HG02981 (cell line): ENCODE data around the gene RASAL1.

Source experiments
- ATAC-seq: cut with Tn5 transposase; IDR thresholded peaks from one replicate; pipeline ENCODE4 v1.9.1; 2021; ENCODE audit warnings: mild to moderate bottlenecking, moderate library complexity; ENCODE audit not compliant: unreplicated experiment

RASAL1 gene

DNA sequence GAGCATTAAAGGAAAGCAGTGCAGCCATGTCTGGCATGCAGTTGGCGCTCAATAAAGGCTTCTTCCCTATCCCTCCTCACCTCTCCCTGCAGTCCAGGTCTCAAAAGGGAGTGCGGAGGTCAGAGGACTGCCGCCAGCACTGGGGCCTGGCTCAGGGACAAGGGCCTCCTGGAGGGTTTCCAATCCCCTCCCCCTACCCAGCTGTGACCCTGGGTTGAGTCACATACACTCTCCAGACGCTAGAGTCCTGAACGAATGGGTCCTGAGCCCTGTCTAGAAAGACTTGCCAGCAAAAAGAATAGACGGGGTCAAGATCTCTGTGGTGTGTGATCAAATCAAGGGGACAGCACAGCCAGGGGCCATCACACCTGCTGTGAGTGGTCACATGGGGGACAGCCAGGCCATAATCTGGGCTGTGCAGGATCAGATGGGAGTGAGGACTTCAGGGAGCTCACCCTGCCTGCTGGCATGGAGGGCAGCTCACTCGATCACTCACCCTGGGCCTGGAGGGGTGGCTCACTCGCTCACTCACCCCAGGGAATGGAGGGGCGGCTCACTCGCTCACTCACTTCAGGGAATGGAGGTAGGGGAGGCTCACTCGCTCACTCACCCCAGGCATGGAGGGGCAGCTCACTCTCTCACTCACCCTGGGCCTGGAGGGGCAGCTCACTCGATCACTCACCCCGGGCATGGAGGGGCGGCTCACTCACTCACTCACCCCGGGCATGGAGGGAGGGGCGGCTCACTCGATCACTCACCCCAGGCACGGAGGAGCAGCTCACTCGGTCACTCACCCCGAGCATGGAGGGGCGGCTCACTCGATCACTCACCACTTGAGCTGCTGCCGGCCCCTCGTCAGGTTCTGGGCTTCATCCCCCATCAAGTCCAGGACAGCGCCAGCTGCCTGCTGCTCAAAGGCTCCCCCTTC is 26.8 kb upstream of the RASAL1 start:
- no peak for ATAC-seq

- no peak for ATAC-seq
Measured at GRCh38 chr12:113161415-113162016, 26.0 kb upstream of the RASAL1 start.

DNA sequence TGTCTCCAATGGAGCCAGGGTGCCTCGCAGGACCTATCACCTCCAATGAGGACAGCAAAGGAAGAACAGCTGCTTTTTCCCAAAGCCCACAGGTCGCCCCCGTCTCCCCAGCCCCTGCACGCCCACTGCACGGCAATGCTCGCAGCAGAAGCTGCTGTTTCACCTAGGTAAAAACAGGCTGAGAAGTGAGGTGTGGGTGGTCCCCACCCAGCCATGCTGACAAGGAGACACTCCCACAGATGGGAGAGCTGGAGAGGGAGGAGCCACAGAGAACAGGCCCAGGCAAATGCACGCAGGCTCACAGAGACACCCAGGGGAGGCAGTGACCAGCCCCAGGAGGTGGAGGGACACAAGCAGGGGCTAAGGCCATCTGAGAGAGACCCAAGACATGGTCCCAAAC is 24.4 kb upstream of the RASAL1 start:
- ATAC-seq, result no peak

DNA sequence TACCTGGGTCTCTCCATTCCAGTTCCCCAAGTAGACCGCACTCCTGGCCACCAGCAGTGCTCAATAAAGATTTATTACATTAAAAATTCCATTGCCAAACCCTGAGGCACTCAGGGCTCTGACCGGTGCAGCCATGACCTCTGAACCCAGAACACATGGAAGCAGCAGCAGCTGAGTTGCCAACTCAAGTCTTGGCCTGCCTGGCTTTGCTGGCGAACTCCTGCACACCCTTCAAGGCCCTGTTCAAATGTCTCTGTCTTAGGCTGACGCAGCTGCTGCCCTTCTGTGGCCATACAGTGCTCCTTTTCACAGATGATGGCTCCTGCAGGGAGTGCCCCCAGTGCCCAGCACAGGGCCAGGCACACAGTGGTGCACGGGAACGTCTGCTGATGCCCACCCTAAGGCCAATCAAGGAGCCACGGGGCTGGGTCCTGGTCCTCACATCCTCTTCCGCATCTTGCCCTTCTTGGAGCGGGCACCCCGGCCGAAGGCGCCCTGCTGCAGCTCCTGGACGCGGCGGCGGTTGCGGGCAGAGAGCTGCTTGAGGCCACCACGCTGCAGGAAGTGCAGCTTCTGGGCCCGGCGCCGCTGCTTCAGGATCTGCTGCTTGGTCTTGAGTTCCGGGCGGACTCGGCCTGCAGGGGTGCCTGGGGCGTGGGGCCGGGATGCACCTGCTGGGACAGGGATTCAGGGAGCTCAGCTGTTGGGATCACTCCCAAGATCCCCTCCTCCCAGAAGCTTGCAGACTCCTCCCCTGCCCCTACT is 23.1 kb upstream of the RASAL1 start:
- ATAC-seq, result no peak

- ATAC-seq, result no peak
Measured at GRCh38 chr12:113157218-113157859, 21.8 kb upstream of the RASAL1 start.

GRCh38 chr12:113155646-113156045 is 20.1 kb upstream of the RASAL1 start:
- ATAC-seq, result no peak

DNA sequence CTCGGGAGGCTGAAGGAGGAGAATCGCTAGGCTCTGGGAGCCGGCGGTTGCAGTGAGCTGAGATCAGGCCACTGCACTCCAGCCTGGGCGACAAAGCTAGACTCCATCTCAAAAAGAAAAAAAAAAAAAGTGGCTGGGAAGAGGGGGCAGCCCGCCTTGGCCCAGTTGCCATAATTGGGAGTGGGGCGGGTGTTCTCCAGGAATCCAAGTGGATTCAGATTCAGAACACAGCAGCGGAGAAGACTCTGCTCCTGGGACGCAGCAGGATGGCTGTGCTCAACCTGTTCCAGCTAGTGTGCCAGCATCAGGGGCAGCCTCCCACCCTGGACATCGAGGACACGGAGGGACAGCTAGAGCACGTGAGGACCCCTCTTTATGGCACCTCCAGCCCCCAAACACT is 19.5 kb upstream of the RASAL1 start:
- ATAC-seq, result no peak

- ATAC-seq, result no peak
Measured at GRCh38 chr12:113154351-113154973, 18.9 kb upstream of the RASAL1 start.

GRCh38 chr12:113152835-113153814 is 17.6 kb upstream of the RASAL1 start:
- peak; percentile 55 for ATAC-seq

DNA sequence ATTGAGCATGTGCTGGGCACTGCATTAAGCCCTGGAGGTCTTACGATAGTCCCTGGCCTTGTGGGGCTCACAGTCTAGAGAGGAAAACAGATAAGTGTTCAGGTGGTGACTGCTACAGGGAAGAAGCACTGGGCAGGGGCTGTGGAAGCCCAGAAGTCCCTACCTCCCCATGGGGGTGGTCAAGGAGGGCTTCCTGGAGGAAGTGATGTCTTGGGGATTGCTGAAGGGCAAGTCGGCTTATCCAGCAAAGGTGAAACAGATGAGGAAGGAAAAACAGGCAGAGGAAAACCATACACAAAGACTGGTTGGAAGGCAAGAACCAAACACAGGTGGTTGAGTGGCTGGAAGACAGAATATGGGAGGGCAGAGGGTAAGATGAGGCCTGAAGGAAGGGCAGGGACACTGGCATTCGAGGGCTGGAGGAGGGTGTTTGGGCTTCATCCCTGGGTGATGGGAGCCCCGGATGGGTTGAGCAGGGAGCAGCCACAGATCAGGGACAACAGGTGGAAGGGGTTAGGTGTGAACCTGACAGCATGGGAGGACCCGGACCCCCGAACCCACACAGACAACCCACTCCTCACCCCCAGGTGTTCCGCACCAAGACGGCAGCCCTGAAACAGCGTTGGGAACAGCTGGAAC is 16.8 kb upstream of the RASAL1 start:
- ATAC-seq, result no peak

DNA sequence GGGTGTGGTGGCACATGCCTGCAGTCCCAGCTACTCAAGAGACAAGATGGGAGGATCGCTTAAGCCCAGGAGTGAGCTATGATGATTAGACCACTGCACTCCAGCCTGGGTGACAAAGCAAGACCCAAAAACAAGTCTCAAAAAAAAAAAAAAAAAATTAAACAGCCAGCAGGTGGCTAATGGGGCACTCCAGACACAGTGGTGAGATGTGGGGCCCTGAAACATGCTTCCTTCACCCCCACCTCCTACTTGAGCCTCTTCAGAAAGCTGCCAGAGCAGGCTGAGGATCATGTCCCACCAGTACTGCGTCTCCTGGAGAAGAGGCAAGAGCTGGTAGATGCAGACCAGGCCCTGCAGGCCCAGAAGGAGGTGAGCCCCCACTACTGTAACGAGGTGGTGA is 16.1 kb upstream of the RASAL1 start:
- no peak for ATAC-seq

- ATAC-seq, result no peak
Measured at GRCh38 chr12:113149361-113150150, 14.0 kb upstream of the RASAL1 start, which contains the start of gene CFAP73. TSS of gene CFAP73 (plus strand) at chr12:113149724. CDS start at chr12:113149858, 134 bp downstream.

DNA sequence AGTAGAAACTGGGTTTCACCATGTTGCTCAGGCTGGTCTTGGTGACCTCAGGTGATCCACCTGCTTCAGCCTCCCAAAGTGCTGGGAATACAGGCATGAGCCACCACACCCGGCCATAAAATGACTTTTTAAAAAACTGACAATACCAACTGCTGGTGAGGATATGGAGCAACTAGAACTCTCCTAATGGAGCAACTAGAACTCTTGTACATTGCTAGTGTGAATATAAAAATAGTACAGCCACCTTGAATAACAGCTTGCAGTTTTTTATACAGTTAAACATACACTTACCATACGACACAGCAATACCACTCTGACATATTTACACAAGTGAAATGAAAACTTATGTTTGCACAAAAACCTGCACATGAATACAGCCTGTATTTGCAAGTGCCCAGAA is 11.4 kb upstream of the RASAL1 start:
- no peak for ATAC-seq

DNA sequence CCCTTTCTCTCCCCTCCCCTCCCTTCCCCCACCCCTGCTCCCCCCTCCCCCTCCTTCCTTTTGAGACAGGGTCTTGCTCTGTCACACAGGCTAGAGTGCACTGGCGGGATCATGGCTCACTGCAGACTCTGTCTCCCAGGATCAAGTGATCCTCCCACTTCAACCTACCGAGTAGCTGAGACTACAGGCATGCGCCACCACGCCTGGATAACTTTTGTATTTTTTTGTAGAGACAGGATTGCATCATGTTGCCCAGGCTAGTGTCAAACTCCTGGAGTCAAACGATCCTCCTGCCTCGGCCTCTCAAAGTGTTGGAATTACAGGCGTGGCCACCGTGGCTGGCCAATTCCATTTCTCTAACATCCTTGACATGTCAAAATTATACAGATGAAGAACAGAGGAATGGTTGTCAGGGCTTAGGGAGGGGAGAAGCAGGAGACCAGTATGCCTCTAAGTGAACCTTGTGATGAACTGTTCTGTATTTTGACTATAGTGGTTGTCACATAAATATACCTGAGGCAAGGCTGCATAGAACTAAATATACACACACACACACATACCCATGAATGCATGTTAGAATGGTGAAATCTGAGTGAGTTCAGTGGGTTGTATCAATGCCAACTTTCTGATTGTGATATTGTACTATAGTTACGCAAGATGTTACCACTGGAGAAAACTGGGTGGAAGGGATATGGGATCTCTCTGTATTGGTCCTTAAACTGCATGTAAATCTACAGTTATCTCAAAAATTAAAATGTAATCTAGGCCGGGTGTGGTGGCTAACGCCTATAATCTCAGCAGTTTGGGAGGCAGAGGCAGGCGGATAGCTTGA is 10.4 kb upstream of the RASAL1 start:
- ATAC-seq, result no peak

GRCh38 chr12:113144806-113145205 is 9.2 kb upstream of the RASAL1 start:
- ATAC-seq, result no peak

GRCh38 chr12:113143959-113144358 is 8.4 kb upstream of the RASAL1 start:
- no peak for ATAC-seq

DNA sequence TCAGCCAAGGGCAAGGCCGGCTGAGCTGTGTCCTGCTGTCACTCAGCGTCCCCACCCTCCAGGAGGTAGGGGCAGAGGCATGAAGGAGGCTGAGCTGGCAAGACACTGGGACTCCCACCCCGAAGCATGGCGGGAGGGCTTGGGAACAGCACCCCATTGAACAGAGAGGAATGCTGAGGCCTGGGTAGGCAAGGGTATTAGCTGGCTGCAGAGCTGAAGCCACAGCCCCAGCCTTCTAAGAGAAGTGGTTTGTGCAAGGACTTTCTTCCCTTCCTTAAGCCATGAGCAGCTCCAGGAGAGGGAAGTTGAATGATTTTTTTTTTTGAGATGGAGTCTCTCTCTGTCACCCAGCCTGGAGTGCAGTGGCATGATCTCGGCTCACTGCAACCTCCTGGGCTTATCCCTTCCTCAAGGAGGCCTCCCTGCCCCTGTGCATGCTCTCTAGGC is 7.3 kb upstream of the RASAL1 start:
- ATAC-seq, result no peak
